ENCODE data around the gene MAGEC2.

The MAGEC2 gene, protein sequence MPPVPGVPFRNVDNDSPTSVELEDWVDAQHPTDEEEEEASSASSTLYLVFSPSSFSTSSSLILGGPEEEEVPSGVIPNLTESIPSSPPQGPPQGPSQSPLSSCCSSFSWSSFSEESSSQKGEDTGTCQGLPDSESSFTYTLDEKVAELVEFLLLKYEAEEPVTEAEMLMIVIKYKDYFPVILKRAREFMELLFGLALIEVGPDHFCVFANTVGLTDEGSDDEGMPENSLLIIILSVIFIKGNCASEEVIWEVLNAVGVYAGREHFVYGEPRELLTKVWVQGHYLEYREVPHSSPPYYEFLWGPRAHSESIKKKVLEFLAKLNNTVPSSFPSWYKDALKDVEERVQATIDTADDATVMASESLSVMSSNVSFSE

GRCh38 chrX:142204522-142205433 is at the start of gene MAGEC2:
Gene MAGEC2, minus strand, starts transcription at chrX:142205290. Its CDS starts 1,303 bp downstream, at chrX:142203987.
- DNase-seq, result no peak

- no peak for DNase-seq
These were observed 46.6 kb upstream of the MAGEC2 start for GRCh38 chrX:142251680-142252079.

GRCh38 chrX:142251202-142251601 is 46.1 kb upstream of the MAGEC2 start:
- DNase-seq, result no peak

- no peak for DNase-seq
These were observed 45.4 kb upstream of the MAGEC2 start for GRCh38 chrX:142250502-142250901.

DNA sequence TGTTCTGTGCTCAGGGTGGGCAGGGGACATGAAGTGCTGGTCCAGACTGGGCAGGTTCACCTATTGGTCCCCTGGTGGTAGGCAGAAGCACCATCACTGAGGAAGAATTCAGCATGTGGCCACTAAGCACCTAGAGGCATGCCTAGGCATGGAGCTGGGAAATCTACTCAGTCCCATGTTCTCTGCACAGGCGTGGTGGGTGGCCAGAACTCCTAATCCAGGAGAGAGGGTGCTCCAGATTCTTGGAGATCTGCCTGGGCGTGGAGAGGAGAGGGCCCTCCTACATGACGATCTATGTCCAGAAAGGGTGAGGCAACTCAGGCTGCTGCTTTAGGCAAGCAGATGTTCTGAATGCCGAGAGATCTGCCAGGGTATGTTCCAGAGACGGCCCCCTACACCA is 44.6 kb upstream of the MAGEC2 start:
- no peak for DNase-seq

- no peak for DNase-seq
These were observed 39.5 kb upstream of the MAGEC2 start for GRCh38 chrX:142244568-142244967.

- peak in 1 of 58 donors; percentile 2 for DNase-seq
These were observed 33.4 kb upstream of the MAGEC2 start for GRCh38 chrX:142238536-142238935.

- DNase-seq, result no peak
These were observed 28.3 kb upstream of the MAGEC2 start for GRCh38 chrX:142233400-142233799.

DNA sequence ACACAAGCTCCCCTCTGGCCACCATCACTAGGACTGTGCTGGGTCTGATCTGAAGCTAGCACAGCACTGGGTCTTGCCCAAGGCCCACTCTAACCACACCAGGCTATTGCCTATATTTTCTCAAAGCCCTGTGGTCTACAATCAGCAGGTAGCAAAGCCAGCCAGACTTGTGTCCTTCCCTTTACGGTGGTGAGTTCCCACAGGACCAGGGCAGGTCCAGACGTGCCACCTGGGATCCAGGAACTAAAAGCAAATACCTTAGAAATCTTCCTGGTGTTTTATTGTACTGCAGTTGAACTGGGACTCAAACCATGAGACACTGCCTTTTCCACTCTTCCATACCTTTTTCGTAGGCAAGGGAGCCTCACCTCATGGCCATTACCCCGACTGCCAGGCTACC is 9.0 kb upstream of the MAGEC2 start:
- DNase-seq, result no peak

GRCh38 chrX:142201113-142201512 is 4.0 kb downstream of the MAGEC2 start:
- no peak for DNase-seq

- DNase-seq, result no peak
These were observed 19.0 kb downstream of the MAGEC2 start for GRCh38 chrX:142186103-142186502.

DNA sequence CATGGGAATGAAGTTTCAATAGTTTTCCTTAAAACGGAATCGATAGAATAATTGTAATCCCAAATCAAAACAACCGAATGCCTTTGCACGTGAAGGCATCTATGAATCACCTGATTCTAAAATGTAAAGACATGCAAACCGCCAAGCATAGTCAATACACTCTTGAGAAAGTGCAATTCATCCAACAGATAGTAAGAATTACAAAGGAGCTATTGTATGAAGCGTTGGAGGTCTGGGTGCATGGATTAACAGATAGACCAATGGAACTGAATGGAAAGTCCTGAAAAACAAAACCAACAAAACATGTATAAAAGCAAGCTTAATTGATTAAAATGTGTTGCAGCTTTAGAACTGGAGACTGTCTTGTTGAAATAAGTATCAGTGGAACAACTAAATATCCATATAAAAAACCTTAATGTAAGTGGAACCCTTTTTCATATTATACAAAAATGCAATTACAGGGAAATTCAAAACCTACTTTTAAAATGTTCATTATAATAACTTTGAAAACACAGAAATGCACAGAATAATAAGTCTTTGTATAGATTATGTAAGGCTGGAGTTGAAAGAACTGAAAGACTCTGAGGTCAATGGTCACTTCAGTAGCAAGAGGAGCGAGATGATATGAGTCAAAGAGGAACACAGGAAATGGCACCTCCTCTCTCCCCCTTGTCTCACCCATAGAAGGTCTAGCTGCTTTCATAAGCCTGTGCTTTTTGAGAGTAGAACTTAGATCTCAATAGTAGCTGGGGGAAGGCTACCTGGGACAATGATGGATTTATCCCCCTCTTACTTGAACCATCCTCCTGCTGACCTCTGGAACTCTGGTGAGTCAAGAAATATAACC is 20.1 kb downstream of the MAGEC2 start:
- DNase-seq, result no peak

GRCh38 chrX:142156567-142156966 is 48.5 kb downstream of the MAGEC2 start:
- DNase-seq, result no peak

All from anterior cingulate cortex (tissue), 58 donors.